Lung (tissue), 12 donors: ENCODE measurements around the gene ADAMTS17. TPM values are rescaled to one million over a fixed set of nuclear protein-coding genes. Genes with fewer than 3 reads are reported as not detected.

ENCODE experiments used
- ATAC-seq: fragments of 200-7000 bp; cut with Tn5 transposase; one replicate; pipeline ENCODE4 v1.9.1; 2020; ENCODE audit warnings: moderate number of reproducible peaks; ENCODE audit not compliant: insufficient read depth, low FRiP score
- DNase-seq, 3 donors: peaks; one replicate each; pipeline ENCODE4 v3.0.0-alpha.2; 2013 to 2017
- H3K27ac ChIP-seq, 2 donors: one replicate each; pipeline ENCODE4 v1.5.1; 2013; ENCODE audit warnings: mild to moderate bottlenecking in 2 of 2, moderate library complexity in 2 of 2, control low read depth in 1 of 2, inconsistent platforms in 1 of 2, low read depth in 1 of 2, low read length in 1 of 2
- H3K27me3 ChIP-seq, 3 donors: one replicate each; pipeline ENCODE4 v1.5.1; 2013; ENCODE audit warnings: low read length in 2 of 3; ENCODE audit not compliant: control insufficient read depth in 3 of 3, insufficient read depth in 3 of 3
- H3K36me3 ChIP-seq, 4 donors: one replicate each; pipeline ENCODE4 v1.5.1; 2013; ENCODE audit warnings: low read length in 4 of 4, mild to moderate bottlenecking in 1 of 4, moderate library complexity in 1 of 4; ENCODE audit not compliant: control insufficient read depth in 4 of 4, insufficient read depth in 4 of 4
- H3K4me1 ChIP-seq, 5 donors: one replicate each; pipeline ENCODE4 v1.5.1; 2013; ENCODE audit warnings: low read length in 5 of 5, mild to moderate bottlenecking in 2 of 5, moderate library complexity in 1 of 5; ENCODE audit not compliant: control insufficient read depth in 5 of 5, insufficient read depth in 5 of 5
- H3K4me3 ChIP-seq: one replicate; pipeline ENCODE4 v1.5.1; 2013; ENCODE audit warnings: mild to moderate bottlenecking, control low read depth, moderate library complexity
- H3K9ac ChIP-seq, 2 donors: one replicate each; pipeline ENCODE4 v1.5.1; 2013; ENCODE audit warnings: low read length in 2 of 2, control low read depth in 1 of 2; ENCODE audit not compliant: insufficient read depth in 1 of 2
- H3K9me3 ChIP-seq, 4 donors: one replicate each; pipeline ENCODE4 v1.5.1; 2013; ENCODE audit warnings: low read length in 3 of 4, mild to moderate bottlenecking in 1 of 4, moderate library complexity in 1 of 4; ENCODE audit not compliant: control insufficient read depth in 4 of 4, insufficient read depth in 3 of 4
- CTCF ChIP-seq: IDR thresholded peaks from 2 replicates; pipeline ENCODE4 v1.5.1; 2012; ENCODE audit warnings: mild to moderate bottlenecking; ENCODE audit errors: control extremely low read depth, extremely low read depth
- WGBS, 2 donors: extraction: QIAGEN DNeasy Blood & Tissue Kit; methylation state at CpG; one replicate each; pipeline ENCODE4 v1.1.7; 2013; 5-methylcytosine and 5-hydroxymethylcytosine counted together
- polyA plus RNA-seq, 2 donors: library from polyadenylated mRNA; stranded (reverse); fragments of 200-250 nt; gene quantifications; one replicate each; pipeline ENCODE4 v1.2.1, GENCODE V29; 2013
- total RNA-seq, 2 donors: library from RNA; depleted of rRNA in 1 of 2; stranded (reverse); fragments of >200 nt in 1 of 2; gene quantifications; one replicate each; pipeline ENCODE4 v1.2.1, GENCODE V29; 2014 to 2021
- donor health status: control.
- donor health status: control.
- donor health status: Bipolar disorder and iron deficiency.
- donor health status: healthy.
- donor health status: DM: yes; HTN: yes; CAD: no.

ADAMTS17 gene
- total and polyA plus RNA-seq, 4 donors = 0.47 to 6.6 (median 2.2) TPM

GRCh38 chr15:100005013-100005412, 336.8 kb downstream of the ADAMTS17 start:
- H3K9ac ChIP-seq = no peak overlapping the region
- no peak for DNase-seq
- no peak overlapping the region for H3K4me3 ChIP-seq
- H3K36me3 ChIP-seq = no peaks in the 10 kb centered on the region
- H3K27me3 ChIP-seq = no peaks in the 10 kb centered on the region
- no peak overlapping the region for H3K27ac ChIP-seq
- WGBS, 2 donors = 68 to 77% methylated on average over 3 of the region's 3 CpGs
- H3K4me1 ChIP-seq = no peaks in the 10 kb centered on the region
- TF ChIP-seq CTCF = no peak
- no peak for ATAC-seq
- H3K9me3 ChIP-seq = no peaks in the 10 kb centered on the region

- H3K36me3 ChIP-seq = no peaks in the 10 kb centered on the region
- H3K27ac ChIP-seq = no peak overlapping the region
- DNase-seq (no peak), ATAC-seq (no peak)
- H3K4me3 ChIP-seq = no peak overlapping the region
- H3K4me1 ChIP-seq = no peaks in the 10 kb centered on the region
- no peaks in the 10 kb centered on the region for H3K9me3 ChIP-seq
- no peak for TF ChIP-seq CTCF
- no peak overlapping the region for H3K9ac ChIP-seq
- WGBS, 2 donors = 83 to 84% methylated on average over 17 of the region's 17 CpGs
- H3K27me3 ChIP-seq = no peaks in the 10 kb centered on the region
These were observed 338.8 kb downstream of the ADAMTS17 start for GRCh38 chr15:100002787-100003536.

GRCh38 chr15:100002086-100002620, 339.6 kb downstream of the ADAMTS17 start:
- no peak for TF ChIP-seq CTCF
- Histone ChIP-seq H3K27ac (no peak overlapping the region), H3K36me3 (no peaks in the 10 kb centered on the region), H3K4me3 (no peak overlapping the region), H3K27me3 (no peaks in the 10 kb centered on the region), H3K9me3 (no peaks in the 10 kb centered on the region), H3K9ac (no peak overlapping the region), H3K4me1 (no peaks in the 10 kb centered on the region)
- DNase-seq (no peak), ATAC-seq (no peak)
- 65 to 84% methylated on average over 16 of the region's 16 CpGs for WGBS, 2 donors
